ENCODE data around the gene OGFRL1.

Gene OGFRL1

DNA sequence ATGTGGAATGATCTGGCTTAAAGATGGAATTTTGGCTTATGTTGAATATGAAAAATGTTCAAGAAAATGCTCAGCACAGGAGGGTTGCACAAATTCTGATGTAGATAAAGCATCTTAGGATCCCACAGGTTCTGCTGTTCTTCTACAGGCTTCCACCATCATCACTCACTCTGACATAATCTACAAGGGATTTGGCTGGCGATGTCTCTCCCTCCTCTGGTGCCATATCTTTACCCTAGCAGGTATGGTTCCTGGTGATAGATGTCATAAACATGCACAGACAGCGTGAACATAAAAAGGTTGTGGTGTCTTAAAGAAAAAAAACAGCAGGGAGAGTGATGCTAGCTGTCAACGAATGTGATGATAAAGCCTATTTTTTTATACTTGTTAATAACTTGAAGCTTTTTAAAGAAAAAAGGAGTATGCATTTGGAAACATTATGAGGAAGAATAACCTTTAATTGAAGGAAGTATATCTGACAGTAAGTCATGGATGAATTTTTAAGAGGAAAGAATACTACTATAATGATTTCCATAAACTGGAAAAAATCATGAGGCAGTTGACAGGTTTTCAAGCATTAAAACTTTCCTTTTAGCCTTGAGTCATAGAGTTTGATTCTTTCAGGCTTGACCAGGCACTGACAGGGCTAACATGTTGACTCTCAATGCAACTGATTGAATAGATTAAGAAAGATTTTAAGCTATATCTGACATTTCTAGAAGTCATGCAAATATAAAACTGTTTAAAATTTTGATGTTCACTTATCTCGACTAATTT, 50.1 kb downstream of the OGFRL1 start:
- TF ChIP-seq POLR2AphosphoS5 (IDR thresholded peaks at IDR 0.05; ENCODE audit: low read depth, low read length) (no peak), REST (IDR thresholded peaks at IDR 0.05; ENCODE audit: insufficient read depth in 1 of 2, low read depth in 2 of 2, low read length in 2 of 2) (no peak), SIN3A (IDR thresholded peaks at IDR 0.05; ENCODE audit: borderline replicate concordance, insufficient read depth, low read length) (no peak)

DNA sequence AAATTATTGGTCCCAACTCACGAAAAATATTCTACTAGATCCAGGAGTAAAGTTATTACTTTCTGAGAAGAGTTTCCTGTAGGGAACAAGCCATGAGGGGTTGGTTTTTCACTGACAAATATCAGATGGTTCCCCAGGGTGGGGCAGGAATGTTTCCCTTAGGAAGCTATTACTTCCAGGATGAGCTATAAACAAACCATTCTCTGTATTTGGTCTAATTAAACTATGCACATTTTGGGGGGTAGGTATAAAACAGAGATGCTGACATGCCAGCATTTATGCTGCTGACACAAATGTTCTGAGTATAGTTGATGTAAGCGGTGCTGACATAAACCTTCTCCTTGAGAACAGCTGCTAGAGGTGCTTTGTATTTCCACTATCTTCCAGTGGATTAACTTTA, 54.2 kb downstream of the OGFRL1 start:
- TF ChIP-seq FOXP2 (optimal IDR thresholded peaks at IDR 0.05; ENCODE audit: borderline replicate concordance, extremely low read depth, extremely low read length, insufficient read depth) (no peak), SIN3A (IDR thresholded peaks at IDR 0.05; ENCODE audit: borderline replicate concordance, insufficient read depth, low read length) (no peak), TAF1 (IDR thresholded peaks at IDR 0.05; ENCODE audit: borderline replicate concordance, insufficient read depth, low read length) (no peak), POLR2AphosphoS5 (IDR thresholded peaks at IDR 0.05; ENCODE audit: low read depth, low read length) (no peak), REST (IDR thresholded peaks at IDR 0.05; ENCODE audit: insufficient read depth in 1 of 2, low read depth in 2 of 2, low read length in 2 of 2) (no peak)

DNA sequence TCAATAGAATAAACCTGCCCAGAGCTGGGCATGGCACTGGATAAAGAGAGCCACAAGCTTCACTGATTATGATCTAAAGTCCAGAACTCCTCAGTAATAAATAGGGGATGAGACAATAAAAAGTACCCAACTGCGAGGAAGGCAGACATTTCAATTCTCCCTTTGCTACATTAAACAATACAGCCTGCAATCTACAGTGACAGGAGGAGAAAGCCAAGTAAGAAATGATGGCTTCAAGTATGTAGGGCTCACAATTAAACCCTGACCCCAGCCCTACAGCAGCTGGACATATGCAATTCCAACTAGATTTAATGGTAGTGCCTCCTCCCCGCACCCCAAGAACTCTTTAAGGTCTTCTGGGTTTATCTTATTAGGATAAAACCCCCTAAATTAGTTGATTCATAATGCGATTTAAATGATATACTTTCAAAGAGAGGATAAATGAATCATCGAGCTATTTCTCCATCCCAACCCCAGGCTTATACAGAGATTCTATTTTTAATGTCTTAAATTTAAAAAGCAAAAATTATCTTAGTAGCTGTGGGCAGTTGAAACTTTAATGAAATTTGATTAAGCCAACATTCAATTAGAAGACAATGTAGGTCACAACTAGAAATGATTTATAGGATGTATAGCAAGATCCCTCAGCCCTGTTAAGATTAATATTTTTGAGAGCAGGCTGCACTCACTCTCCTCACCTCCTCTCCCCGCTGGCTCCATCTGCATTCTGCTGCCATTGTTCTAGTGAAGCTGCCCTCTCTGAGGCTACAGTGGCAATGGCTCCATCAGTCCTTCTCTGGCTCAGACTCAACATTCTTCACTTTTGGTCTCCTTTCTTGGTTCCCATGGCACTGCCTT, 57.1 kb downstream of the OGFRL1 start:
- TF ChIP-seq SIN3A (IDR thresholded peaks at IDR 0.05; ENCODE audit: borderline replicate concordance, insufficient read depth, low read length) (no peak), TAF1 (IDR thresholded peaks at IDR 0.05; ENCODE audit: borderline replicate concordance, insufficient read depth, low read length) (no peak)

- TF ChIP-seq POLR2AphosphoS5 (IDR thresholded peaks at IDR 0.05; ENCODE audit: low read depth, low read length) (no peak), TAF1 (IDR thresholded peaks at IDR 0.05; ENCODE audit: borderline replicate concordance, insufficient read depth, low read length) (no peak), SIN3A (IDR thresholded peaks at IDR 0.05; ENCODE audit: borderline replicate concordance, insufficient read depth, low read length) (no peak), REST (IDR thresholded peaks at IDR 0.05; ENCODE audit: insufficient read depth in 1 of 2, low read depth in 2 of 2, low read length in 2 of 2) (no peak), FOXP2 (optimal IDR thresholded peaks at IDR 0.05; ENCODE audit: borderline replicate concordance, extremely low read depth, extremely low read length, insufficient read depth) (no peak)
Measured at GRCh38 chr6:71346334-71346694, 57.7 kb downstream of the OGFRL1 start.

- TF ChIP-seq REST (IDR thresholded peaks at IDR 0.05; ENCODE audit: insufficient read depth in 1 of 2, low read depth in 2 of 2, low read length in 2 of 2) = no peak
- no peak for TF ChIP-seq SIN3A (IDR thresholded peaks at IDR 0.05; ENCODE audit: borderline replicate concordance, insufficient read depth, low read length)
- no peak for TF ChIP-seq TAF1 (IDR thresholded peaks at IDR 0.05; ENCODE audit: borderline replicate concordance, insufficient read depth, low read length)
- no peak for TF ChIP-seq POLR2AphosphoS5 (IDR thresholded peaks at IDR 0.05; ENCODE audit: low read depth, low read length)
- no peak for TF ChIP-seq FOXP2 (optimal IDR thresholded peaks at IDR 0.05; ENCODE audit: borderline replicate concordance, extremely low read depth, extremely low read length, insufficient read depth)
Measured at GRCh38 chr6:71347119-71347518, 58.5 kb downstream of the OGFRL1 start.

Data from PFSK-1 (cell line).